ENCODE data around the gene IQSEC3.

Gene IQSEC3

GRCh38 chr12:162467-163307 is 96.1 kb downstream of the IQSEC3 start:
- no peak for DNase-seq

GRCh38 chr12:163406-163986 is 96.9 kb downstream of the IQSEC3 start:
- no peak for DNase-seq

GRCh38 chr12:164207-164606 is 97.6 kb downstream of the IQSEC3 start:
- DNase-seq = no peak

- no peak for DNase-seq
Measured at GRCh38 chr12:165862-166368, 99.3 kb downstream of the IQSEC3 start.

GRCh38 chr12:166425-167075 is 100.0 kb downstream of the IQSEC3 start:
- DNase-seq = no peak

- no peak for DNase-seq
Measured at GRCh38 chr12:167959-168600, 101.5 kb downstream of the IQSEC3 start.

GRCh38 chr12:168763-169525 is 102.4 kb downstream of the IQSEC3 start:
- no peak for DNase-seq

GRCh38 chr12:169528-170370 is 103.2 kb downstream of the IQSEC3 start:
- DNase-seq = no peak

GRCh38 chr12:170371-171225 is 104.0 kb downstream of the IQSEC3 start:
- no peak for DNase-seq

GRCh38 chr12:171276-171675 is 104.7 kb downstream of the IQSEC3 start:
- no peak for DNase-seq

- no peak for DNase-seq
Measured at GRCh38 chr12:171743-172676, 105.4 kb downstream of the IQSEC3 start.

GRCh38 chr12:172732-173161 is 106.2 kb downstream of the IQSEC3 start:
- no peak for DNase-seq

GRCh38 chr12:174124-174523 is 107.6 kb downstream of the IQSEC3 start:
- DNase-seq = no peak

- no peak for DNase-seq
Measured at GRCh38 chr12:174596-174995, 108.0 kb downstream of the IQSEC3 start.

GRCh38 chr12:175250-175649 is 108.7 kb downstream of the IQSEC3 start:
- peak in 15 of 56 donors; percentile 9 to 54 (median 36) for DNase-seq

GRCh38 chr12:175759-176158 is 109.2 kb downstream of the IQSEC3 start:
- DNase-seq = no peak

GRCh38 chr12:176321-177181 is 110.0 kb downstream of the IQSEC3 start:
- DNase-seq = peak in 3 of 56 donors; percentile 9 to 64 (median 36)

All from amygdala (tissue), 56 donors.